ENCODE data around the gene GFM1.

GFM1 gene

GRCh38 chr3:158640646-158641045 lies 3.7 kb upstream of the GFM1 start:
- no peak for DNase-seq (ENCODE audit: low read depth)
- H3K4me3 ChIP-seq (ENCODE audit: control insufficient read depth, low read depth, low read length): no peak overlapping the region
- no peak for TF ChIP-seq CTCF (IDR thresholded peaks at IDR 0.05; ENCODE audit: control insufficient read depth, insufficient read depth, low read depth, low read length, missing control alignments)

GRCh38 chr3:158642005-158642404 lies 2.3 kb upstream of the GFM1 start:
- H3K4me3 ChIP-seq (ENCODE audit: control insufficient read depth, low read depth, low read length): no peak overlapping the region
- DNase-seq (ENCODE audit: low read depth): no peak
- no peak for TF ChIP-seq CTCF (IDR thresholded peaks at IDR 0.05; ENCODE audit: control insufficient read depth, insufficient read depth, low read depth, low read length, missing control alignments)

GRCh38 chr3:158642474-158643210 lies 1.7 kb upstream of the GFM1 start:
- no peak for TF ChIP-seq CTCF (IDR thresholded peaks at IDR 0.05; ENCODE audit: control insufficient read depth, insufficient read depth, low read depth, low read length, missing control alignments)
- no peak overlapping the region for H3K4me3 ChIP-seq (ENCODE audit: control insufficient read depth, low read depth, low read length)
- no peak for DNase-seq (ENCODE audit: low read depth)

GRCh38 chr3:158649791-158650190 lies 5.5 kb downstream of the GFM1 start:
- TF ChIP-seq CTCF (IDR thresholded peaks at IDR 0.05; ENCODE audit: control insufficient read depth, insufficient read depth, low read depth, low read length, missing control alignments): no peak
- no peak overlapping the region for H3K4me3 ChIP-seq (ENCODE audit: control insufficient read depth, low read depth, low read length)
- no peak for DNase-seq (ENCODE audit: low read depth)

GRCh38 chr3:158651192-158651591 lies 6.9 kb downstream of the GFM1 start:
- no peak for TF ChIP-seq CTCF (IDR thresholded peaks at IDR 0.05; ENCODE audit: control insufficient read depth, insufficient read depth, low read depth, low read length, missing control alignments)
- no peak overlapping the region for H3K4me3 ChIP-seq (ENCODE audit: control insufficient read depth, low read depth, low read length)
- no peak for DNase-seq (ENCODE audit: low read depth)

GRCh38 chr3:158652463-158652862 lies 8.1 kb downstream of the GFM1 start:
- TF ChIP-seq CTCF (IDR thresholded peaks at IDR 0.05; ENCODE audit: control insufficient read depth, insufficient read depth, low read depth, low read length, missing control alignments): no peak
- no peak overlapping the region for H3K4me3 ChIP-seq (ENCODE audit: control insufficient read depth, low read depth, low read length)
- no peak for DNase-seq (ENCODE audit: low read depth)
